Measurements from ENCODE around the gene POC1B.

The POC1B gene

GRCh38 chr12:89493670-89494302, 32.1 kb downstream of the POC1B start:
- DNase-seq: no peak

GRCh38 chr12:89492883-89493282, 33.0 kb downstream of the POC1B start:
- DNase-seq: no peak

GRCh38 chr12:89490922-89491321, 34.9 kb downstream of the POC1B start:
- no peak for DNase-seq

- no peak for DNase-seq
Measured at GRCh38 chr12:89486264-89486663, 39.6 kb downstream of the POC1B start.

GRCh38 chr12:89484470-89484869, 41.4 kb downstream of the POC1B start:
- no peak for DNase-seq

DNA sequence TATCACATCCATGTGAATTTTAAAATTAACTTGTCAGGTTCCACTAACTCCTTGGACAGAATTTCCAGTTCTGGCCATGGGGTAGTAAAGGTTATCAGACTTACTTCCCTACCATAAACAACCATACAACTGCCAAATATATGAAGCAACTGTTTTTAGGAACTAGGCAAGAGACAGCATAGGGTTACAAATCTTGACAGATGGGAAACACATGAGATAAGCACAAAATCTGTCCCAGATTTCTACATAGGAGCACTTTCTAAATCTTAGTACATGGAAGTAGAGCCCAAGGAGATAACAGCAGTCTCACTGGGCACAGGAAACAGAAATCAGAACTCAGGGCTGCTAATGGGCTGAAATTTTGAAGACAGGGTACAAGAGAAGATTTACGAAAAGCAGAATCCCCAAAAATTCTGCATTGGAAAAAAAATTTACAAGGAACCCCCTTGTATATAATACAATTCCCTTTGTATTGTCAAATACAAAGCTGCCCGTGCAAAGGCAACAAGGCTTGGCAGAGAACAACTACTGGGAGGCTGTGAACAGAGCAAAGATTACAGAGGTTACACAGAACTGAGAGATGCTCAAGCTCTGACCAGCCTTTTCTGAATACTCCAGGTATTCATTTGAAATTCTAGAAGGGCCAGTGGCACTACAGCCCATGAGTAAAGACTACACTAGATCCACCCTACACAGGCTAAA, 44.5 kb downstream of the POC1B start:
- DNase-seq: no peak

- no peak for DNase-seq
Measured at GRCh38 chr12:89479982-89480381, 45.9 kb downstream of the POC1B start.

GRCh38 chr12:89477633-89478279, 48.1 kb downstream of the POC1B start:
- no peak for DNase-seq

DNA sequence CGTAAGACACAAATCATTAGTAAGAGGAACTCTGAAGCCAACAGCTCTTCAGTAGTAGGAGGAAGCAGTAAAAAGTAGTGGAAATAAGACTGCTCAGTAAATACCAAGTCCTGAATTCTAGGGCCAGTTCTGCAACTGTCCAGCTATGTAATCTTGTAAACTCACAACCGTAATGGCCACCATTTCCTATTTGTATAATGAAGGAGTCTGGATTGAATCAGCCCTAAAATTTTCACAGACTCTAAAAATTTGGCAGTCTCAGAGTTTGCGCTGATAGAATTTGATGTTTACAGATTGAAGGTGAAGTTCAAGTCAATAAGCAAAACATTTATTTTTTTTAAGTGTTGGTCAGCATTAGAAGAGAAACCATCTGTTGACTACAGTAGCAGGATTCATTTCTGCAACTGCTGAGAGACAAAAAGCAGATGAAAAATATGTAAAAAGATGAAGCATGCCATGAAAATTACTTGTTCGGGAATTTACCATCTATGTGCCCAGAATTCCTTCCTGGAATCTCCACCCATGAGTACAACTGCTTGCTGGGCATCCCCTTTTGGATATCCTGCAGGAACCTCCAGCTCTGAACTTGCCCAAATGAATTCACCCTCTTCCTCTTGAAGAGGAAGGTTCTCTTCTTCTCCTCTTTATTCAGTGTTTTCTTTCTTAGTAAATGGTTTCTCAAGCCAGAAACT, 48.8 kb downstream of the POC1B start:
- DNase-seq: no peak

GRCh38 chr12:89476232-89476631, 49.6 kb downstream of the POC1B start:
- no peak for DNase-seq

- DNase-seq: no peak
Measured at GRCh38 chr12:89475203-89475990, 50.5 kb downstream of the POC1B start.

DNA sequence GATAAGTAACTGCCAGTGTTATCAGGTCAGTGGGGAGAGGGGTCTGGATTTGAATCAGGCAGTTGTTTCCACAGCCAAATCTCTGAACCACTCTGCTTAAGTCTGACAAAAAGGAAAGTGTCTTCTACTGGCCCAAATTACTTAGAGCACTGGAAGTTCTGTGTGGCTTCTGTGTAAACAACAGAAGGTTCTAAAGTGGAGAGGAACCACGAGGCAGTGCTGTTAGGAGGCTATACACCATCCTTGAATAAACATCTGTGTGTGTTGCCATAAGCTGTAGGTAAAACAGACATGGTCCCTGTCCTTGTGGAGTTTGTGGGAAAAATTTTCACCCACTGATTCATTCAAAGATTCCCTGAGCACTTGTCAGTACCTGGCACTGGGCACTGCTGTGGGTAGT, 51.2 kb downstream of the POC1B start:
- no peak for DNase-seq

- no peak for DNase-seq
Measured at GRCh38 chr12:89472508-89472907, 53.3 kb downstream of the POC1B start.

DNA sequence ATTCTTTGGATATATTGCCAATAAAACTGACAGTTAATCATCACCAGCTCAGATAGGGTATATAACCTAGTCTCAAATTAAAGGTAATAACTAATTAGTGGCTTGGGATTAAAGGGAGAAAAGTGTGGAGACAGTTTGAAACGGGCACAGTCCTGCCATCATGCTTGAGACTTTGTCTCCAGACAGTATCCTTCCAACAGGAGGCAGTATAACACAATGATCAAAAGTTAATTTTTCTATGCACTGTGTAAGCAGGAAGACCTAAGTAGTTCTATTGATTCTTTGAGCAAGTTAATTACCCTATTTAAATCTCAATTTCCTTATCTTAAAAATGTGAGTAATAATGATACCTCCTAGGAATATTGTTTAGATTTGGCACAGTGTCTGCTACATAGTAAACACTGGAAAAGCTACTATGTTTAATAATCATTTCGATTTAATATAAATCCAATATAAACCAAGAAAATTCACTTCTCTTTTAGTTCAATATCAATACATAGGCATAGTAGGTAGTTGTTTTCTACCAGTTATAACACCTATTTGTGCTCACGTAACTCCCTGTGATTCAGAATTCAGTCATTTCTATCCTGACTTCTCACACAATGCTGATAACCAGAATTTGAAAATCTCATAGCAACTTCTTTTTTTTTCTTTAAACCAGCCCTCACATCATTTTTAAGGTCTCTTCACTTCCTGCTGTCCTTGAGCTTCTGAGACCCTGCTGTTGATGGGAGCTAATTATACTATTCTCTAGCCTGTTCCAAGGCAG, 54.9 kb downstream of the POC1B start:
- DNase-seq: no peak

- DNase-seq: peak; percentile 30
Measured at GRCh38 chr12:89469361-89469760, 56.5 kb downstream of the POC1B start.

DNA sequence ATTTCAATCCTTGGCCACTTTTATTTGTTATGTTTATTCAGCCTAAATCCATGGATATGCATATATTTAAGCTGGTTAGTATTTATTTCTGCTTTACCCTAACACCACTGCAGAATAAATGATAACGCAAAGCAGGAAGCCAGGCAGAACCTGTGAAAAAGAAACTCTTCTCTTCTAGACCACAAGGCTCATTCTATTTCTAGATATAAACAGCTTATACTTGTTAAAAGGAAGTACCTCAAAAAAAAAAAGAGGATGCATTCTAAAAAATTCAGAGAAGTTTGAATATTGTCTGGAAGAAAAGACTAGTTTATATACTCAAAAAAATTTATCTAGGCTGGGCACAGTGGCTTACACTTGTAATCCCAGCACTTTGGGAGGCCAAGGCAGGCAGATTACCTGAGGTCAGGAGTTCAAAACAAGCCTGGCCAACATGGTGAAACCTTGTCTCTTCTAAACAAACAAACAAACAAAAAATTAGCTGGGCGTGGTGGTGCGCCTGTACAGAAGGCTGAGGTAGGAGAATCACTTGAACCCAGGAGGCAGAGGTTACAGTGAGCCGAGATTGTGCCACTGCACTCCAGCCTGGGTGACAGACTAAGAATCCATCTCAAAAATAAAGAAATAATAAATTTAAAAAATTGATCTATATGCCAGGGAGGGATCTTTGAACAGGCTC, 57.1 kb downstream of the POC1B start:
- DNase-seq: no peak

GRCh38 chr12:89468017-89468416, 57.8 kb downstream of the POC1B start:
- DNase-seq: no peak

- no peak for DNase-seq
Measured at GRCh38 chr12:89464974-89465592, 60.8 kb downstream of the POC1B start.

GRCh38 chr12:89461649-89462612, 63.9 kb downstream of the POC1B start:
- DNase-seq: no peak

DNA sequence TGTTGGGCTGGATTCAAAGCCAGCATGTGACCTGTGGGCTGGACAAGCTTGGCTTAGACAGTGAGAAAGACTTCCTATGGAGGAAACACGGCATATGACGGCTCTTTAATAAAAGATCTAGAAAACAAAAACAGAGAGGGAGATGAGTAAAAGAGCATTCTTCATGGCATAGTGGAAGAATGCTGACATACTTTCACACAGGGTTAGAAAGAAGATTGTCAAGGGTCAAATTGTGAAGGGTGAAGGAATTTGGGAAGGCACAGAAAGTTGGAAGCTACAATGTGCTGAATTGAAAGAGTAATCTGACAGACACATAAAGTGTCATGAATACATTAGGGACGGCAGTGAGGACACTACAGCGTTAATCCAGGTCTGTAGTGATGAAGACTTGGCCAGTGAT, 64.7 kb downstream of the POC1B start:
- no peak for DNase-seq

Data from stimulated activated CD8-positive, alpha-beta memory T cell treated with anti-CD3 and anti-CD28 coated beads, Interleukin-4, amount 100 ng/mL, for 48 hours (primary cell).